GM19043 (cell line): ENCODE measurements around the gene PAQR5.
"Not testable (repeated sequence)": the region's sequence is repeated elsewhere in the genome, so short reads cannot be mapped to it uniquely, and the experiment has no call there.

Source experiments
- ATAC-seq: cut with Tn5 transposase; IDR thresholded peaks from one replicate; pipeline ENCODE4 v1.9.1; 2021; ENCODE audit warnings: low read depth; ENCODE audit not compliant: unreplicated experiment

Gene PAQR5

DNA sequence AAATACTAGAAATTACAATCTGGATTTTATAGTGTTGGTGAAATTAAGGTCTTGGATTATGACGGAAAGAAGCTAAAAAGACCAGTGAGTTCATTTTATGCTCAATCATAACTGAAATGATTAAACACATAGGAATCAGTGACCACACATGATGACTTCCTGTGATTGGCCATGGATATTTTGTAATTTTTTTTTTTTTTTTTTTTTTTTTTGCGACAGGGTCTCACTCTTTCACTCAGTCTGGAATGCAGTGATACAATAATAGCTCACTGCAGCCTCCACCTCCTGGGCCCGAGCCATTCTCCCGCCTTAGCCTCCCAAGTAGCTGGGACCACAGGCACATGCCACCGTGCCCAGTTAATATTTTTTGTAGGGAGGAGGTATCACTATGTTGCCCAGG lies 47.4 kb downstream of the PAQR5 start:
- no peak for ATAC-seq

DNA sequence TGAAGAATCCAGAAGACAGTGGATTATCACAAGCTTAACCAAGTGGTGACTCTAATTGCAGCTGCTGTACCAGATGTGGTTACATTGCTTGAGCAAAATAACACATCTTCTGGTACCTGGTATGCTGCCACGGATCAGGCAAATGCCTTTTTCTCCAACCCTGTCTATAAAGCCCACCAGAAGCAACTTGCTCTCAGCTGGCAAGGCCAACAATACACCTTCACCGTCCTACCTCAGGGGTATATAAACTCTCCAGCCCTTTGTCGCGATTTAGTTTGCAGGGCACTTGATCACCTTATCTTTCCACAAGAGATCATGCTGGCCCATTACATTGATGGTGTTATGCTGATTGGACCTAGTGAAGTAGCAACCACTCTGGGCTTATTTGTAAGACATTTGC lies 52.6 kb downstream of the PAQR5 start:
- no peak for ATAC-seq

DNA sequence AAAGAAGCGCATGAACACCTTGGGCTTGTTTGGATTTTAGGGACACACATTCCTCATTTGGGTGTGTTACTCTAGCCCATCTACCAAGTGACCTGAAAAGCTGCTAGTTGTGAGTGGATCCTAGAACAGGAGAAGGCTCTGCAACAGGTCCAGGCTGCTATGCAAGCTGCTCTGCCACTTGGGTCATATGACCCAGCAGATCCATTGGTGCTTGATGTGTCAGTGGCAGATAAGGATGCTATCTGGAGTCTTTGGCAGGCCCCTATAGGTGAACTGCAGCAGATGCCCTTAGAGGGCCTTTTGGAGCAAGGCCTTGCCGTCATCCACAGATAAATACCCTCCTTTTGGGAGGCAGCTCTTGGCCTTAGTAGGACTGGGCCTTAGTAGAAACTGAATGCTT lies 53.2 kb downstream of the PAQR5 start:
- ATAC-seq: no peak

DNA sequence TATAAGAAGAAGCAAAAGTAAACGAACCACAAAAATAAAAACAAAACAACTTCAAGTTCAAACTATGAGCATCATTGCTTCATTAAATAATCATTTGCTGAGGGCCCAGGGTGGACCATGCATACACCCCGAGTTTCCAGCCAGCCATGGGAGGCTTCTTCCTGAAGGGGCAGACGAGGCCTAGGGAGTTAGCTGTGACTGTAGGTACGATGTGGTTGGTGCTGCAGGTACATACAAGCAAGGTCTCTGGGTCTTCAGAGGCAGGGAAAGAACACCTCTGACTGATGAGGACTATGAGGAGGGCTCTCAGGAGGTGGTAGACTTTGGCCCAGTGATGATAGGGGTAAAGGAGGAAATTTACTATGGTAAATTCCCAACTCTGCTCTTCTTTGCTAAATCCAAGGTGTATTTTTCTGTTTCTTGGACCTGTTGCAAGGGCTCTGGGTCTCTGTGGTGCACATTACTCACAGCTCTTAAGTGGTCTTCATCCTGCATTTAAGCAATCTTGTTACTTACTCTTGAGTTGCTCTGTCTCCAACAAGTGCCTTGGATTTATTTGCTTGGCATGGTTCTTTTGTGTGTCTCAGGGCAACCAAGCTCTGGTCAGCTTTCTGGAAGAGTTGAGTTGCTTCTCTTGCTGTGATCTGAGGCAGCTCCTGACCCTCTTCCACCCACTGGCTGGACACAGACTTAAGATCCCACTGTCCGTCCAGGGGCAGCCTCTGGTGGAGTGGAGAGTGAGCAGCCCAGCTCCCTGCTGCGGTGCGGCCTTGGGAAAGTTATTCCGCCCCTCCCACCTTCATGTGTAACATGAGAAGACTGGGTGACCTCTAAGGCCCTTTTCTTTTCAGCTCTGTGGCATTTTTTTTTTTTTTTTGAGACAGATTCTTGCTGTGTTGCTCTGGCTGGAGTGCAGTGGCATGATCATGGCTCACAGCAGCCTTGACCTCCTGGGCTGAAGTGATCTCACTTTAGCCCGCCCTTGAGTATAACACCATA lies 59.4 kb downstream of the PAQR5 start:
- no peak for ATAC-seq

DNA sequence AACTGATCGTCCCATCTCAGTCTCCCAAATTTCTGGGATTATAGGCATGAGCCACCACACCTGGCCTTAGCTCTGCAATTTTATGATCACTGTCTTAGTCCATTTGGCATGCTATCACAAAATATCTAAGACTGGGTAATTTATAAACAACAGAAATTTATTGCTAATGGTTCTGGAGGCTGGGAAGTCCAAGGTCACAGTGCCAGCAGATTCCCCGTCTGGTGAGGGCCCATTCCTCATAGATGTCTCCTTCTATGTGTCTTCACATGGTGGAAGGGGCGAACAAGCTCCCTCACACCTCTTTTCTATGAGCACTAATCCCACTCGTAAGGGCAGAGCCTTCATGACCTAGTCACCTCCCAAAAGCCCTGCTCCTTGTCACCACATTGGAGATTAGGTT lies 60.1 kb downstream of the PAQR5 start:
- no peak for ATAC-seq

DNA sequence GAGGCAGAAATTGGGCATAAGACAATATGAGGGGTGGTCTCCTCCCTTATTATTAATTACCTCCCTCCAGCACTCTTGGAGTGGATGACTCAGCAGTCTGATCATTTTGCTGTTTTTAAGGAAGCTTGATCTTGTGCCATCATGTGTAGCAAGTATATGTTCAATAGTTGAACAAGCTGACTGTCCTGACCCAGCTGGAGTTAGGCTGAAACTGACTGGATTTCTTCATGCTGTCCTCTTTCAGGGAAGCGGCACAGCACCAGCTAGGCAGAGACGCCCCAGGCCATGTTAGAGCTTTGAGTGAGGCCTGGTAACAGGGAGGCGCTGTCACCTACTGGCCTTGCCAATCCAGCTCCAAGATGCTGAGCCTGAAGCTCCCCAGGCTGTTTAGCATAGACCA lies 61.0 kb downstream of the PAQR5 start:
- ATAC-seq: no peak

GRCh38 chr15:69360642-69361041 lies 61.9 kb downstream of the PAQR5 start:
- ATAC-seq: no peak

DNA sequence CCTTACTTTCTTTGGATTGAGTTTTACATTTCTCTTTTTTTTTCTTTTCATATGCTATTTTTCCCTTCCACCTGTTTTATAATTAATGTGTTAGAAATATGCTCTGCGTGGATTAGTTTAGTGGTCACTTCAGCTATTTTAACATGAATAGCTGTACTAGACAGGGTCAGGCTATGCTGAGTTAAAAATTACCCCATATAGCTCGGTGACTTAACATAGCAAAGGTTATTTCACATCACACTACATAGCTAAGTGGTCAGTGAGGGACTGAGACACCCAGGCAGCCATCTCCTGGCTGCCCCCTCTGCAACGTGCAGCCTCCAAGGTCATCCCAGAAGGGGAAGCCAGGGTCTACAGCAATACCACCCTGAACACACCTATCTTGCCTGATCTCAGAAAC lies 68.5 kb downstream of the PAQR5 start:
- no peak for ATAC-seq

GRCh38 chr15:69369631-69370030 lies 70.9 kb downstream of the PAQR5 start:
- ATAC-seq: no peak

DNA sequence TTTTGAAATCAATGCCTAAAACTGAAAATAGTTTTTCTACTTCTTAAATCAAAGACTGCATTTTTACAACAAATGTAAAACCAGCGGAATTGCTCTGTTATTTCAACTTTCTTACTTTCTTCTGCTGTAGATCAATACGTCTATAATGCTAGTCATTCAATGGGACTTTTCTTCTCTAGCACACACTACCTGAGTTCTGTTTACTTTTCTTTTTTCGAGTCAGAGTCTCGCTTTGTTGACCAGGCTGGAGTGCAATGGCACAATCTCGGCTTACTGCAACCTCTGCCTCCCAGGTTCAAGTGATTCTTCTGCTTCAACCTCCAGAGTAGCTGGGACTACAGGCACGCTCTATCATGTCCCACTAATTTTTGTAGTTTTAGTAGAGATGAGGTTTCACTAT lies 74.7 kb downstream of the PAQR5 start:
- ATAC-seq: no peak

DNA sequence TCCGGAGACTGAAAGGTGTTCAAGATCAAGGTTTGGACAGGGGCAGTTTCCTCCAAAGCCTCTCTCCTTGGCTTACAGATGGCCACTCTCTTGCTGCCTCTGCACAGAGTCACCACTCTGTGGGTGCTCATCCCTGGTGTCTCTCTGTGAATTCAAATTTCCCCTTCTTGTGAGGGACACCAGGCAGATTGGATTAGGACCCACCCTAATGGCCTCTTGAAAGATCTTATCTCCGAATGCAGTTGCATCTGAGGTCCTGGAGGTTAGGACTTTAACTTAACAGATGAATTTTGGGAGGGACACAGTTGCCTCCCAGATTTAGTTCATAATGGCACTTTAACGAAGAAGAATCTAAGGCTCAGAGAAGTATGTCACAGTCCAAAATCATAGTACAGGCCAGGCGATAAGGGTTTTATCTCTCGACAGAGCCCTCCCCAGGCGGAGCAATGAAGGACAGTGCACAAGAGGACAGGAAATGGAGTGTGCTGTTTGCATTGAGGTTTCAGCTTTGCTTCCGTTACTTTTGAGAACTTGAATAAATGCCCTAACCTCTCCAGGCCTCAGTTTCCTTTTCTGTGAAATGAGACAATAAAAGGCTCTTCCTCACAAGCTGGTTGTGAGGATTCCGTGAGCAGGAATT lies 76.6 kb downstream of the PAQR5 start:
- ATAC-seq: no peak

DNA sequence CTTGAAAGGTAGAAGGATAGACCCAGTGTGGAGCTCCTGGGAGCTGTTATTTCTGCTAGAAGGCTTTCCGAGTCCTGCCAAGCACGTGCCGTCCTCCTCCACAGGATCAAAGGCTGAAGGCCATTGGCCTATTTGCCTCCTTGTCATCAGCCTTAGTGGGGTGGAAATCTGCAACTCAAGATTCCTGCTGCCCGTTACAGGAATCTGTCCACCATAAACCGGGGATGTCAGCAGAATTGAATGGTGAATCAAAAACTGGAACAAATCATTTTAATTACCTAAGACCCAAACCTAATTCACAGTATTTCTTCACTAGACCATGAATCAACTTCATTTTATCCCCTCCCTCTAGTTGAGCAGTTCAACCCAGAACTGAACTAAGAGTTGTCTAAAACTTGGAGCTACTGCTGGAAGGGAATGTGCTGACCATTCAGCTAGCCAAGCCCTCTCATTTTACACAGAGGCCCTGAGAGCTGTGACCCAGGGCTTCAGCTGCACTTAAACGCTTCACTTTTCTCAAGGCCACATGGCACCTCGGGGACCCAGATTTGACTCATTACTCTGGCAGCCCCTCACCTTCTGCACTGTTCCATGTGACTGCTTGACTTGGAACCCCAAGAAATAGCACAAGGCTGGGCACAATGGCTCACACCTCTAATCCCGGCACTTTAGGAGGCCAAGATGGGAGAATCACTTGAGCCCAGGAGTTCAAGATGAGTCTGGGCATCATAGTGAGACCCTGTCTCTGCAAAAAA lies 78.7 kb downstream of the PAQR5 start:
- no peak for ATAC-seq

DNA sequence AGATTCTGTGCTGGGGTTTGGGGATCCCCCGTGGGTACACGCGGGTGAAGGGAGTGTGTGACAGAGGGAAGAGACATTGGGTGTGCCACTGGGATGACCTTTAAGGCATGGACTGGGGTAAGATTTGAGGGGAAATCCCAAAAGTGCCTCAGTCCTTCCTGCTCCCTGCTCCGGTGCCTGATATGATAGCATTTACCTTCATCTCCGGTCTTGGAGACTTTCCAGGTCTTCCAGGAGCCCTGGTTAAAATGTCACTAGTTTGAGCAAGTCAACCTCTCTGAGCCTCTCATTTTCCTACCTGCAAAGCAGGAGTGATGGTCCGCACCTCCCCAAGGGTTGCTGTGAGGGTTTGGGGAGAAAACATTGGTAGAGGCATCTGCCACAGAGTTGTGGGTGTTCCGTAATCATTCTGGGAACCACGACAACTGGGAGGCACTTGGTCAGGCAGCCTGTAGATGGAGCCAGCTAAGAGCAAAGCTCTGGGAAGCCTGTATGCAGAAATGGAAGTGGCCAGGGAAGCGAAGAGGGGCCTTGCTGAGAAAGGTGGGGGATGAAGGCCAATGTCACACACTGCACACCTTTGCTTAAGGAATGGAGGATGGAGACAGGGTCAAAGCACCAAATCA lies 81.5 kb downstream of the PAQR5 start:
- ATAC-seq: no peak

- no peak for ATAC-seq
These were observed 82.0 kb downstream of the PAQR5 start for GRCh38 chr15:69380726-69381105.

GRCh38 chr15:69382176-69382575 lies 83.5 kb downstream of the PAQR5 start:
- not testable (repeated sequence) for ATAC-seq

GRCh38 chr15:69384066-69384465 lies 85.4 kb downstream of the PAQR5 start:
- ATAC-seq: not testable (repeated sequence)

DNA sequence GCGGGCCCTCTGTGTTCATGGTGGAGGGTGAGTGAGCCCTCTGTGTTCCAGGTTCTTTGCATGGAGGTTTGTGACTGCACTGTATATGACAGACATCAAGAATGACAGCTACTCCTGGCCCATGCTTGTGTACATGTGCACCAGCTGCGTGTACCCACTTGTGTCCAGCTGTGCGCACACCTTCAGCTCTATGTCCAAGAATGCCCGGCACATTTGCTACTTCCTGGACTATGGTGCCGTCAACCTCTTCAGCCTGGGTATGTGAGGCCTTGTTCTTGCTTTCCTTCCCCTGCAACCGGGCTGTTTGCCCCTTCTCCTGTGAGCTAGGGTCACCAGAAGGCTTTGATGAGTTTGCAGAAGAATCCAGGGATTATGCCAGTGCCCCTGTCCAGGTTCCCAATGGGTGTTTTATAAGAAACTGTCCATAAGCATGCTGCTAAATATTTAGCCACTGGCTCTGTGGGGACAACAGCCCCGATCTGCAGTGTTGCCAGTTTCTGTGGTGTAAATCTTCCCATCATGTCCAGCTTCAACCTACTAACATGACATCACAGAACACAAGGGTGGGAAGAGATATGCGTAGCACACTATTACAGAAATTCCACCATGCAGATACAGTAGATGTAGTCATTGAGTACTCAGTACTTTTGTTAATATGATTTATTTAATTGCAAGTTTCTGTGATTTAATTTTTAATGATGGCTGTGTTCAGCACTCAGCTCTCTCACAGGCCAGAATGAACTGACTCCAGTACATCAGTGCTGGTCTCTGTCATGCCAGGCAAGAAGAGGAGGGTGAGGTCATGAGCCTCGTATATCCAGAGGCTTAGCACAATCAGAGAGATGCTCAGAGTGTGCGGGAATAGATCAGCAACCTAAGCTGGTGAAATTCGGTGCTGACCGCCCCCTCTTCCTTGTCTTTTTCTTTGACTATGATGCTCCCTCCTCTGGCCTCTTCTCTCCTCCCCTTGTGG lies 86.2 kb downstream of the PAQR5 start:
- ATAC-seq: no peak

- ATAC-seq: no peak
These were observed 87.1 kb downstream of the PAQR5 start for GRCh38 chr15:69385831-69386230.

GRCh38 chr15:69386284-69386683 lies 87.6 kb downstream of the PAQR5 start:
- ATAC-seq: no peak

DNA sequence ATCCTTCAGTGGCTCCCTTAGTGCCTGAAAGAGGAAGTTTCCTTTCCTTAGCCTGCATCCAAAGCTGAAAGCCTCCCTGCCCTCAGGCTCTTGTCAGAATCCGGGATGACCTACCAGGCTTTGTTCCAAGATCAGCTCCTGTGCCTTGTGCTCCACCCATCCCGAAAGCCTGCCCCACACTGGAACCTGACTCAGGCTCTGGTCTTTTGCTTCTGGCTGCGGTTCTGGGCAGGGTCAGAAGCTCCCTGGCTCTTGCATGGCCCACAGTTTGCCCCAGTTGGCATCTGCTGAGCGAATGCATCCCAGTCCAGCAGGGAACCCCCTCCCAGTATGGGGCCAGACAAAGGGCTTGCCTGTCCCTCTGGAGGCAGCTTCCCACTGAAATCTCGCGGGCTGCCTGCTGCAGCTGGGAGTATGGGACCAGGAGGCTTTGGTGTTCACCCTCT lies 89.6 kb downstream of the PAQR5 start:
- no peak for ATAC-seq
